Mucosa of gallbladder (tissue), 1 donor: ENCODE data around the gene CKAP5. TPM values are rescaled to one million over a fixed set of nuclear protein-coding genes. Genes with fewer than 3 reads are reported as not detected.
A peak's percentile ranks its signal among the peaks of the same experiment; 100 is the strongest.

Experiments
- DNase-seq: peaks from one replicate; pipeline ENCODE4 v3.0.0-alpha.2; 2020; ENCODE audit warnings: low spot score
- total RNA-seq: library from RNA; stranded (reverse); gene quantifications from one replicate; pipeline ENCODE4 v1.2.1, GENCODE V29; 2021
- donor health status: DM: no; HTN: no; CAD: no.

The CKAP5 gene
- 64.6 TPM for total RNA-seq

DNA sequence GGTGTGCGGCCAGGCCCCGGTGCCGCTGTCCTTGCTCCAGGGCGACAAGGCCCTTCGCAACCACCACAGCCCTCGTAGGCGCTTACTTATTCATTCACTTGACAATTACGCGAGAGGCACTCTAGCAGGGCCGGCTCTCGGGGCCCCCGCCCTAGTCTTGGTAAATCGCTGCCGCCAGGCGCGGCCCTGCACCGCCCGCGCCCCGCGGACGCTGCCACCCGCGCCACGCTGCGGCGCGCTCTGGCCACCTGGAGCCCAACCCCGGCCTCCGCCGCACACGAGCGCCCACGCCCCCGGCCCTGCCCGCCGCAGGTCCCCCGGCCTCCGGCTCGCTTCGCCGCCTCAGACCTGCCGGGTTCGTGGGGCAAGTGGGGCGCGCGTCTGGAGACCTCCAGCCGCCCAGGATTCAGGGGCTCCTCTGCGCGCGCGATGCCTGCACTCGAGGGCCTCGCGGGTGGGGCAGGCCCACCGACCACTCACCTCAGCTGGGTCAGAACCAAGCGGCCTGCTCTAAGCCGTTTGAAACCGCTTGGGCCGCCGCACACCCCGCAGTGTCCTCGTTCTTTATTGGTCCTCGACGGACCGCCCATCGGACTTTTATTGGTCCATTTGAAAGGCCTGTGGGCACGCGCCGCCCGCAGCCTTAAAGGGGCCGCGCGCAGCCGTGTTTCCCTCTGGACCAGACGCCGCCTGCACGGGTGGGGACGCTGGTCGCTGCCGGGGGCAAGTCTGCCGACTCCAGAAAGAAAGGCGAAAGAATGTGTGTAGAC, at the start of gene CKAP5:
CKAP5 (minus strand) TSS at position 541 of the 770 bp plus-strand sequence. CDS start 25,049 bp downstream, outside the sequence.
- peak; percentile 92 for DNase-seq

DNA sequence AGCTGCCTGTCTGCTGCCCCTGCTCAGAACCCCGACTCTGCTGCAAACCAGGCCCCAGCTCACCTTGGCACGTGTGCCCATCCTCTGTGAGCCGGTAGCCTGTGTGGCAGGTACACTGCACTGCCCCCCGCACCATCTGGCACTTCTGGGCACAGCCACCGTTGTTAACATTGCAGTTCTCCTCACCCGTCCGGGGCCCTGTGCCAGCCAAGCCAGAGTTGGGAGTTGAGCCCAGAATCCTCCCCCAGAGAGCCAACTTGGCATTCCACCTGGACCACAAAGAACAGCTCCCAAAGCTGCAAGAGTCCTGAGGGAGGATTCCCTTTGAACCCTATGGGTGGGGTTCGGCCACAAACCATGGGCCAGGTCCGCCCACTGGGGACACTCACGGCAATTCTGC, 49.7 kb upstream of the CKAP5 start:
- peak; percentile 49 for DNase-seq

DNA sequence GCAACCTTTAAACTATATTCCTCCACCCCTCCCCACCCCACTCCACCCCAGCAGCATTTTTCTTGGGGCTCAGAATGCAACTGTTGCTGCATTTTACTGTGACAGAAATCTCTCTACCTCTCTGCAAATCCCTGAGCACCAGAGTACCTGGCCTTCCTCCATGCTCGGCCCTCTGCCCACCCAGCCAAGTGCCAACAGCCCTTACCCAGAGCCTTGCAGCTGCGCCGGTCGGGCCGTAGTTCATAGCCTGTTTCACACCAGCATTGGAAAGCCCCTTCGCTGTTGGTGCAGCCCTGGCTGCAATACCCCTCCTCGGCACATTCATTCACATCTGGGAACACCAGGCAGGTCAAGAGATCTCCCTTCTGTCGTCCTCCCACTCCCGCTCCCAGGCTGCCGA, 48.9 kb upstream of the CKAP5 start:
- no peak for DNase-seq

DNA sequence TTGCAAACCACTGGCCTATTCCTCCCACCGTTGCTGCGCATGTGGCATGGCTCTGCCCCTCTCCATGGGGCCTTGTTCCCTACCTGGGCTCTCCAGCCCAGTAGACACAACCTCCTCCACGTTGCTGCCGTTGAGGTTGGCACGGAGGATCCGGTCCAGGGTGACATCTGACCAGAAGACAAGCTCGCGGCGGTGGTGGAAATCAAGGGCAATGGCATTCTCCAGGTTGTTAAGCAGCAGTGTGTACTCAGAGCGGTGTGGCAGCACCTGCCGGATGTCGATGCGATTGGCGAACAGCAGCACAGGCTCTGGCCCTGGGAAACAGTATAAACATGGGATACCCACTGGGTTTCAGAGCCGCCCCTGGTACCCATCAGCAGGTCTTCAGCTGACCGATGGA, 48.4 kb upstream of the CKAP5 start:
- DNase-seq = no peak

DNA sequence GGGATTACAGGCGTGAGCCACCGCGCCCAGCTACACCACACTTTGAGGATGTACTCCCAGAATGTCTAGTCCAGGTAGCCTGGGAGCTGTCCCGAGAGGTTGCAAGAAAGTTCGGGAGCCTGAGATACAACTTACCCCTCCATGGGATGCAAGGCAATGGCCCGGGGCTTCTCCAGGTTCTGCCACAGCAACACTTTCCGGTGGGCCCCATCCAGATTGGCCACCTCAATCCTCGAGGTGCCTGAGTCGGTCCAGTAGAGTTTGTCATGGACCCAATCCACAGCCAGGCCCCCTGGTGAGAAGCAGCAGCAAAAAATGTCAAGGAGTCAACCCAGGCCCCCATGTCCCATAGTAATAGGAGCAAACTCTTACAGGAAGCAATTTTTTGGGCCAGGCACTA, 46.8 kb upstream of the CKAP5 start:
- no peak for DNase-seq

DNA sequence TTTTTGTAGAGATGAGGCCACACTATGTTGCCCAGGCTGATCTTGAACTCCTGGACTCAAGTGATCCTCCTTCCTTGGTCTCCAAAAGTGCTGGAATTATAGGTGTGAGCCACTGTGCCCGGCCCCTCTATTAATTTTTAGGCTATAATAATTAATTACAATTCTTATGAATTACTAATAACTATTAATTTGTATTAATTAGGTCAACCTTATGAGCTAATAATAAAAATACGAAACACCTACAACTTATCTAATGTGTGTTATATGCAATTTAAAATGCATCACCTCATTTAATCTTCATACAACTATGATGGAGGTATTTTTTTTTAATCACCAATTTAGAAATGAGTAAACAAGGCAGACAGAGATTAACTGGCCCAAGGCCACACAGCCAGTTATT, 46.0 kb upstream of the CKAP5 start:
- DNase-seq = no peak

DNA sequence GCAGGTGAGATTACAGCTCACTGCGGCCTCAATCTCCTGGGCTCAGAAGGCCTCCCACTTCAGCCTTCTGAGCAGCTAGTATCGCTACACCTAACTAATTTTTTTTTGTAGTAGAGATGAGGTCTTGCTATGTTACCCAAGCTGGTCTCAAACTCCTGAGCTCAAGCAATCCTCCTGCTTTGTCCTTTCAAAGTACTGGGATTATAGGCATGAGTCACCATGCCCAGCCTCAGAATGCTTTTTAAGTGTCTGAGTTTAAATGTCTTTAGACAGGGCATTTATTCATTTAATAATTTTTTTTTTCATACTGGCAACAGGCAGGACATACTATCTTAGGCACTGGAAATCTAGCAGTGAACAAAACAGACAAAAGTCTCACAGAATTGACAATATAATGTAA, 44.6 kb upstream of the CKAP5 start:
- DNase-seq = no peak

DNA sequence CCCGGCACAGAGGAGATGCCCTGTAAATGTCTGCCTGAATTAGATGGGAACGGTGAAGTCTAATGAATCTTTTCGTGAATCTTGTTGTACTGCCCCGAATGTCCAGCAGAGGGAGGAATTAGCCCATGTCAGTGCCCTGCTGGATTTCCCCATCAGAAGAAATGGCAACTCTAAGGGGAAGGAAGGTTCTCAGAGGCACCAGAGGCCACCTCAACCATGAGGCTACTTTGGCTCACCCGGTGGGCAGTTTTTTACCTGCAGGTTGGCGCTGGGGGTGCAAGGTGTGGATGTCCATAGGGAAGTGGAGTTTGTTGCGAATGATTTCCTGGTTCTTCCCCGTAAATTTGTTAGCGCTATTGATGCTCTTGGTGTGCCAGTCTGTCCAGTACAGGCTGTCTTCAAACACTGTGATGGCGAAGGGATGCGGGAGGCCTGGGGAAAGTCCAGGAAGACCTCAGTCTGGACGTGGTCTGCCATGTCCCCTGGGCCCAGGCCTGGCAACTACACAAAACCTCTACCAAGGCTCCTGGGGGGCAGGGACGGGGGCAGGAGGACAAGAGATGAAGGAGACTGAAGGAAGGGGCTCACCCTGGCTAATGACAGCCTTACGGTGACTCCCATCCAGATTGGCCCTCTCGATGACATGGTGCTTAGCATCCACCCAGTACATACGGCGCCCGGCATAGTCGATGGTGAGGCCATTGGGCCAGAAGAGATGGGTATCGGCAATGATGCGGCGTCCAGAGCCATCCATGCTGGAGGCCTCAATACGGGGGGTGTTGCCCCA, 43.8 kb upstream of the CKAP5 start:
- peak; percentile 85 for DNase-seq

DNA sequence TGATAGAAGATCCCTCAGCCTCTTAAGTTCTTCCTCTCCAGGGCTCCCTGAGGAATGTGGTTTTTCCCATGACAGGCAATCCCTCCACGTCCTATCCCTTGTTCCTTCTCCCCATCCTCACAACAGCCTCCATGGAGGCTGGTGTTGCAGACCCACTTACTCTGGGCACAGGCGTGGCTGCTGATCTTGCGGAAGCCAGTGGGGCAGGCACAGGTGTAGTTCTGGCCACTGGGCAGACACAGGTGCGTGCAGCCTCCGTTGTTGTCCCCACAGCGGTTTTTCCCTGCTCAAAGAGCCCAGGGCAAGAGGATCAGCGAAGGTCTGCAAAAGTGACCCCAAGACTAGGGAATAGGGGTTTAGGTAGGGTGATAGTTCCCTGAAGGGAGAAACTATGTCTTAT, 43.2 kb upstream of the CKAP5 start:
- DNase-seq = no peak

DNA sequence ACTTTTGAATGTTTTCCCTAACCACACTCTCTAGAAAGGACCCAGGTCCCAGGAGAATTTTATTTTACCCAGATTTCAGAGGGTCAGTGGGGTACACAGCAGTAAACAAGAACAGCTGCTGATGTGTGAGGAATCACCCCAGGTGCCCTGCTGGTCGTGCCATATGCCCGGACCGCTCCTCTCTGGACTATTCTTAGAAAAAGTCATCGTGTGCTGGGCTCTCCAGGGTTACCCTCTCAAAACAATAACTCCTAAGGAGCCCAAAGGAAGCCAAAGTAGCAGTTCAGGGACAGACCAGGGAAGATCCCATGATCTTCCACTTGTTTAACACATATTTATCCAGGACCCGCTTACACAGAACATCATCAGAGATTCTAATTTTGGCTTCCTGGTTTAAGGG, 42.6 kb upstream of the CKAP5 start:
- no peak for DNase-seq

DNA sequence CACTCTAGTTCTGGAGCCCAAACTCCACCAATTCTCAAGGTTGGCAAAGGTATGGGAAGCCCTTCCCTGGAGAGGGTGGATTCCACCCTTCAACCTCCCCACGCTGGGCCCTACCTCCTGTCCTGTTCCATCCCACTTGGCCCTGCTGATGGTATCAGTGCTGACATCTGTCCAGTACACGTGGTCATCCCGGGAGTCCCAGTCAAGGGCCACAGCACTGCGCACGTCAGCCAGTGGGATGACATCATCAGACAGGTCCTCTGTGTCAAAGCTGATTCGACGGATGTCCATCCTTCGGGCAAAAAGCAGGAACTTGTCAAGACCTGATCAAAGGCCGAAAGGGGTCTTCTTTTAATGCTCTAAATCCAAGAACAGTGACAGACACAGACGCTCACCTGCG, 40.1 kb upstream of the CKAP5 start:
- no peak for DNase-seq

DNA sequence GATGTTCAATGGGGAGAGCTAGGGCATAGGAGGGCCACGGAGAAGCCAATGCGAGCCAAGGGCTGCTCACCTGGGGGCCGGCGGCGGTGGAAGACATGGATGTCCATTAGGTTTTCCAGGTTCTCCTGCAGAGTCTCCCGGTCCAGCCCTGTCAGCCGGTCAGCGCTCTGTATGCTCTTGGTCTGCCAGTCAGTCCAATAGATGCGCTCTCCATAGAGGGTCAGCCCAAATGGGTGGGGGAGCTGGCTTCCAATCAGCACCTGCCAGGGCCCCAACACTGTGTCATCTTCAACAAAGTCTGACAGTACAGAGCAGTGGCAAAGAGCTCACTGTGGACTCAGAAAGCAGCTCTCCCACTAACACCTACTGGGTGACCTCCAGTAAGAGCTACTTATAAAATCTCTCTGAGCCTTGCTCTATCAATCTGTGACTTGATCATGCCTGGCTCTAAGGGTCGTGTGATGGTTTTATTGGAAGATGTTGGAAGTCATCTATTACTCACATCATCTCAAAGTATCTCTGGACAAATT, 33.0 kb upstream of the CKAP5 start:
- DNase-seq = no peak

DNA sequence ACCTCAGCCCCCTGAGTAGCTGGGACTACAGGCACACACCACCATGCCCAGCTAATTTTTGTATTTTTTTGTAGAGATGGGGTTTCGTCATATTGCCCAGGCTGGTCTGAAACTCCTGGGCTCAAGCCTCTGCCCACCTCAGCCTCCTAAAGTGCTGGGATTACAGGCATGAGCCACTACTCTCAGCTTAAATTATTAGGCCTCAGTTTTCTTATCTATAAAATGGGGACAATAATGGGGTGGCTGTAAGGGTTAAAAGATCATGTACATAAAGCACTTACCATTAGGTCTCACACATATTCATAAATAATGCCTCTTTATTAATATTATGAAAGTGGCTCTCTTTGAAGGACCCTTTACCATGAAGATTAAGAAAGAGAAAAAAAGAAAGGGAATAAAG, 31.5 kb upstream of the CKAP5 start:
- no peak for DNase-seq

DNA sequence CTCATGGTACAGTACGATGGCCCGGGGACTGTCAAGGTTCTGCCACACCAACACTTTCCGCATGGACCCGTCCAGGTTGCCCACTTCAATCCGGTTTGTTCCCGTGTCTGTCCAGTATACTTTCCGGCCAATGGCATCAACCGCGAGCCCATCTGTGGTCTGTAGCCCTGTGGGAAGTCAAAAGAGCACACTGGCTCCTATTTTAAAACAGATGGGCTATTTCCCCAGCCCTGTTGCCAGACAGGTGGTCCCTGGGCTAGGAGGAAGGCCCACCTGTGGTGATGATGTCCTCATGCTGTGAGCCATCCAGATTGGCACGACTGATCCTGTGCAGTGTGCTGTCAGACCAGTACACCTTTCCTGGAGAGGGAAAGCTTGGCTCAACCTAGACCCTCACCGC, 30.4 kb upstream of the CKAP5 start:
- no peak for DNase-seq

DNA sequence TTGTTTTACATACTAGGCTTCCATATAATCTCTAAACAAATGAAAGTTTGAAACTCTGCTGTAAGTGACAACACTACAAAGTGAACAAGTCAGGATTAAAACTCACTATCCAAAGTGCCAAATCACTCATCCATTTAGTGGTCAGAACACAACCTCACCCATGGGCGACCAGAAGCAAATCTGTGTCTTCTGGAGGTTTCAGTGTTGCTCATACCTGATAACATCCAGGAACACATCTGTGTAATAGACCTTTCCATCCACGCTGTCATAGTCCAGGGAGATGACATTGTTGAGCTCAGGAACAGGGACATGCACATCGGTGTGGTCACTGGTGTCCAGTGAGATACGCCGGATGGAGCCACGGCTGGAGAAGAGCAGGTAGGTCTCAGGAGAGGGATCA, 28.5 kb upstream of the CKAP5 start:
- DNase-seq = no peak

DNA sequence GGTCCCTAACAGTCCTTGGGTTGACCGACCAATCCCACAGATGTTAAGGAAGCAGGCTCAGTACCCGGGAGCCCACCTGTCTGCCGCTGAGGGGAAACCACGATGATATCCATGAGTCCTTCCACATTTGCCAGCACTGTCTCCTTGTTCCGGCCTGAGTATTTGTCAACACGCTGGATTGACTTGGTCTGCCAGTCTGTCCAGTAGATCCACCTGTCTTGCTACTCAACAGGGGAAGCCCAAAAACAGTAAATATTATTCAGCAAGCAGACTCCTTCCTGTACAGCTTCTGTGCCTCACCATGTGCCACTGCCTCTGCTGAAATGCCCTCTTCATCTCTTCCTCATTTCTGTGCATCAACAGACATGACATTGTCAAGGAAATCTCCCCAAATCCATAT, 22.8 kb upstream of the CKAP5 start:
- no peak for DNase-seq

DNA sequence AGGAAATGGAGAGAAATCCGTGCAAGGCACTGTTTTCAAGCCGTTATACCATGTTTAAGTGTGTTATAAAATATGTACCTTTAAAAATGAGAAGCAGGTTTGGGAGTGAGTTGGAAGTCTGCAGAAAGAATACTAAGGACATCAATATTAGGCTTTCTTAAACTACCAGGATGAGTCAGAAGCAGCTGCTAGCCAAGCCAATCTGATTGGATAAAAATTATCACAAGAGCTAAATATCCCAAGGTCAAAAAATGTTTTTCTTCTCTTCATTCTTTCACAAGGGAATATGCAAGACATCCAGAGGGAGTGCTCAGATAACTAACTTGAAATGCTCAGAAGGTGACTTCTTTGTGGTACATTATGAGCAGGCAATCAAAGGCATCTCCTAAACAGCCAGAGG, 19.3 kb upstream of the CKAP5 start:
- DNase-seq = no peak

DNA sequence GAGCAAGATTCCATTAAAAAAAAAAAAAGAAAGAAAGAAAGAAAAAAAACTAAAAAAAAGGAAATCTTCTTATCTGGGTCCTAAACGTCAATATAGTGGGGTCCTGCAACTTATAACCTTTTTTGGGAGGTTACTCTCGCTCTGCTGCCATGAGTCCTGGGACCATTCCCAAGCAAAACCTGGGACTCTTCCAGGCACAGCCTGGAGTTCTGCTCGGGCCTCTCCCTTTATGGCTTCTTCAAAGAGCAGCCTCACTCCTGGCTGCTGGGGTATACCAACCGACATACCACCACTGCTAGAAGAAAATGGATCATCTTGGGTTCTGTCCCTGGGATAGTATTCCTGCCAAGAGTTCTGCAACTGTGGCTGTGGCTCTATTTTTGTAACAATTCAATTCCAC, 14.1 kb upstream of the CKAP5 start:
- DNase-seq = no peak

DNA sequence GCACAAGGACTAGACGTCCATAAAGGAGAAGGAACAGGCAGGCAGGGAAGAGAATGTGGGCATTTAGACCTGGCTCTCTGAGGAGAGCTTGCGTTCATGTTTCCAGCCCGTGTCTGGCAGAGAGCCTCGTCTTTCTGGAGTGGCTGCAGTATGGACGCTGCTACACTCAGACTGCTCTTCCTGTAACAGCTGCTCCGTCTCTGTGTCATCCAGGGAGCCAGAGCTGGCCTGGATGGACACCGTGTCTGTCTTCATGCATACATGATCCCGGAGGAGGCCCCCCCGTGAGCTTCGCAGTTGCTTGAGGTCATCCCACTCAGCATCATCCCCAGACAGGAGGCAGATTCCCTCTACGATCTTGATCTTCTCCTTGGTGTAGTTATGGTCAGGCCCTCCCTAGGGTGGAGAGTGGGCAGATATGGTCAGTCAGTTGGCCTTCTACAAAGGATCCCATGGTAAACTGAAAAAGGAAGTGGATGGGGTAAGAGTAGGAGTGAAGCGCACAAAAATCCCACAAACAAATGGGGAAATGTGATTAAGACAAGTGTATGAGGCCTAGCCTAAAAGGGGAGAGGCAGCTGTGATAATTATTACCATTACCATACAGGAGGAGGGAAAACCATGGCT, 13.0 kb upstream of the CKAP5 start:
- DNase-seq = no peak

DNA sequence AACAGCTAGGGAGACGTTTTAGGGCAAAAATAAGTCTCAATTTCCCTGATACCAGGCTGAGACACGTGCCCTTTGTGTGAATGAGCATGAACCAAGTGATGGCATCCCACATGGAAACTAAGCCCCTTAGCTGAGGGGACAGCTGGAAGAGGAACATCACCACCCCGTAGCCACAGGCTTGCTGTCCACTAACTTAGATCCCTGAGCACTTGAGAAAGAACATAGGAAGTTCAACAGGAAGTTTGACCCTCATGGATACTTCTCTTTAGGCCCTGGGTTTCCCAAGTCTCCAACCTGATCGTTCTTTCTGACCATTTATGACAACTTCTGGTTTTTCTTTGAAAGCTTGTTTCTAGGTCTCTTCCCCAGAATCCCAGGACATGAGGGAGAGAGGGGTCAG, 11.6 kb upstream of the CKAP5 start:
- DNase-seq = no peak

DNA sequence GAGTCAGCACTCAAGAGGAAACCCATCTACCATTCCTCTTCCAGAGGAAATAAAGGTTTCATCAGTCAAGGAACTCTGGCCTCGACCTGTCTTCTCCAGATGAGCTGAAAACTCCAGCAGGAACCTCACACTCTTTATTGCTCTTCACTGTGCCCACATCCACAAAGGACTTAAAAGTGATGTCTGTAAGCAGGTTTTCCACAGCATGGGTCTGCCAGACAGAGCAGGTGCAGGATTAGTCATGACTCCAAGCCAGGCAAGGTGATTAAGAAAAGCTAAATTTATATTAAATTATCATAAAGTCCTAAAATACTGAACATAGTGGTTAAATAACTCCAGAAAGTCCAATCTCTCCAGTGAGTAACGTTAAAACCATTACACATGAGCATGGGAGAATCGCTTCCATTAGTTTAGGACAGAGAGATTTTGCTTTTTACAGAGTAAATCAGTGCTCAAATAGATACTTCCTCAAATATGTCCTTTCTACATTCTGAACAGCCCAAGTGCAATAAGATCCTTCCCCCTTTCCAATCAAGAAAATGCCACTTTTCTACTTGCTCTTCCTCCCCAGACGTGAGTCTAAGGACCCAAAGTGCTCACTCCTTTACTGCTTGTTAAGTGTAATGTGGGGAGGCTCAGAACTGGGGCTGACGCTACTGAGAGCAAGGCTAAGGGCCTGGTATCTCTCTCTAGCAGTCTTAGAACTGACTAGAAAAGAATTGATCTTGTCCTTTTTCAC, 10.7 kb upstream of the CKAP5 start:
- no peak for DNase-seq

DNA sequence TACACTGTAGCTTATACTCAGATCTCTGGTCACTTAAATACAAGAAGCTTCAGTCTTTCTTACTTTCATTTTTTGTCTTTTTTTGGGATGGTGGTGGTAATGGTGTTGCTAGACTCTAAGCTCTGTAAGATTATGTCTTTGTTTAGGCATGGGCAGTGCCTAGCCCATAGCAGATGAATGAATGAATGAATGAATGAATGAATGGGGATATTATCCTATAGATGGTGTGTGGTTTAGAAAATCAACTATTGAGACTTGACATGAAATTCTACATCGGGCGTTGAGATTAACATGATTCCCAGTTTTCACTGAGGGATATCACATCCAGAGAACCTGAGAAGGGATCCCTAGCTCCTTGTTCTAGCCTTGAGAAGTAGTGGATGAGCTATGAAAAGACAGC, 9.8 kb upstream of the CKAP5 start:
- DNase-seq = no peak
